Neuronal stem cell (in vitro differentiated cells): ENCODE data around the gene LRRTM1.

Experiments
- DNase-seq: peaks from one replicate; pipeline ENCODE4 v3.0.0-alpha.2; 2013; ENCODE audit warnings: low spot score
- H2AFZ ChIP-seq: one replicate; pipeline ENCODE4 v1.6.1; 2013; ENCODE audit warnings: mild to moderate bottlenecking, low read length, inconsistent platforms
- H2AK5ac ChIP-seq: 2 replicates; pipeline ENCODE4 v1.6.1; 2013; ENCODE audit warnings: low read depth, mild to moderate bottlenecking, inconsistent platforms, low read length, moderate library complexity, mixed read lengths
- H2BK120ac ChIP-seq: 2 replicates; pipeline ENCODE4 v1.6.1; 2013; ENCODE audit warnings: low read depth, mild to moderate bottlenecking, inconsistent platforms, low read length, moderate library complexity, mixed read lengths
- H2BK12ac ChIP-seq: one replicate; pipeline ENCODE4 v1.6.1; 2013; ENCODE audit warnings: low read length, inconsistent platforms
- H2BK15ac ChIP-seq: 2 replicates; pipeline ENCODE4 v1.6.1; 2013; ENCODE audit warnings: mild to moderate bottlenecking, low read length, inconsistent platforms, mixed read lengths
- H2BK5ac ChIP-seq: one replicate; pipeline ENCODE4 v1.6.1; 2013; ENCODE audit warnings: inconsistent platforms, mild to moderate bottlenecking, low read length, moderate library complexity
- H3K14ac ChIP-seq: one replicate; pipeline ENCODE4 v1.6.1; 2013; ENCODE audit warnings: low read length, inconsistent platforms
- H3K18ac ChIP-seq: 2 replicates; pipeline ENCODE4 v1.6.1; 2013; ENCODE audit warnings: low read length, inconsistent platforms
- H3K23ac ChIP-seq: 2 replicates; pipeline ENCODE4 v1.6.1; 2013; ENCODE audit warnings: low read depth, mild to moderate bottlenecking, mixed read lengths, low read length, inconsistent platforms; ENCODE audit not compliant: poor library complexity
- H3K27ac ChIP-seq: replicated peaks from 3 replicates; pipeline ENCODE4 v1.5.1; 2013; ENCODE audit warnings: low read length, inconsistent platforms
- H3K27me3 ChIP-seq, 3 experiments: 2 replicates each; pipeline ENCODE4 v1.6.1; 2013; ENCODE audit warnings: low read length in 3 of 3, mild to moderate bottlenecking in 2 of 3, inconsistent platforms in 1 of 3, low read depth in 1 of 3, mixed read lengths in 1 of 3, moderate library complexity in 1 of 3; ENCODE audit not compliant: control insufficient read depth in 3 of 3, insufficient read depth in 3 of 3
- H3K36me3 ChIP-seq, 2 donors: replicated peaks in 1 of 2; 2 replicates each; pipeline ENCODE4 v1.6.1; 2013; ENCODE audit warnings: low read length in 2 of 2; ENCODE audit not compliant: control insufficient read depth in 2 of 2, insufficient read depth in 2 of 2
- H3K4ac ChIP-seq: 2 replicates; pipeline ENCODE4 v1.6.1; 2013; ENCODE audit warnings: inconsistent platforms, mild to moderate bottlenecking, low read length, moderate library complexity
- H3K4me1 ChIP-seq, 2 donors: 1 replicate in 1 of 2; 2 replicates in 1 of 2; pipeline ENCODE4 v1.6.1; 2013; ENCODE audit warnings: low read length in 2 of 2, low read depth in 1 of 2; ENCODE audit not compliant: control insufficient read depth in 2 of 2, insufficient read depth in 1 of 2
- H3K4me2 ChIP-seq: one replicate; pipeline ENCODE4 v1.6.1; 2013; ENCODE audit warnings: mild to moderate bottlenecking, low read length, inconsistent platforms; ENCODE audit not compliant: insufficient read depth, poor library complexity, severe bottlenecking
- H3K4me3 ChIP-seq, 2 donors: 2 replicates each; pipeline ENCODE4 v1.5.1; 2013; ENCODE audit warnings: low read length in 2 of 2, mild to moderate bottlenecking in 2 of 2, inconsistent platforms in 1 of 2, moderate library complexity in 1 of 2
- H3K79me1 ChIP-seq: one replicate; pipeline ENCODE4 v1.6.1; 2013; ENCODE audit warnings: low read depth, mild to moderate bottlenecking, inconsistent platforms, low read length, moderate library complexity
- H3K9ac ChIP-seq: one replicate; pipeline ENCODE4 v1.6.1; 2013; ENCODE audit warnings: mild to moderate bottlenecking, low read depth, low read length, inconsistent platforms; ENCODE audit not compliant: poor library complexity
- H3K9me3 ChIP-seq, 2 donors: replicated peaks in 1 of 2; 2 replicates each; pipeline versions ENCODE3 to v1.6.1; 2013; ENCODE audit warnings: low read length in 2 of 2, mild to moderate bottlenecking in 2 of 2, inconsistent platforms in 1 of 2, low read depth in 1 of 2, mixed read lengths in 1 of 2, moderate library complexity in 1 of 2; ENCODE audit not compliant: control insufficient read depth in 2 of 2, insufficient read depth in 1 of 2
- H4K8ac ChIP-seq: one replicate; pipeline ENCODE4 v1.6.1; 2013; ENCODE audit warnings: low read depth, mild to moderate bottlenecking, inconsistent platforms, low read length, moderate library complexity
- H4K91ac ChIP-seq: one replicate; pipeline ENCODE4 v1.6.1; 2013; ENCODE audit warnings: low read length, low read depth, mild to moderate bottlenecking, inconsistent platforms; ENCODE audit not compliant: poor library complexity
- WGBS, 2 donors: extraction: QIAGEN DNeasy Blood & Tissue Kit; methylation state at CpG; one replicate each; pipeline ENCODE4 v1.1.7; 2013; ENCODE audit warnings: missing lambda C conversion rate in 2 of 2, mixed read lengths in 1 of 2; ENCODE audit not compliant: insufficient read length in 2 of 2, insufficient replicate concordance in 1 of 2; ENCODE audit errors: extremely low coverage in 2 of 2; 5-methylcytosine and 5-hydroxymethylcytosine counted together

The LRRTM1 gene

DNA sequence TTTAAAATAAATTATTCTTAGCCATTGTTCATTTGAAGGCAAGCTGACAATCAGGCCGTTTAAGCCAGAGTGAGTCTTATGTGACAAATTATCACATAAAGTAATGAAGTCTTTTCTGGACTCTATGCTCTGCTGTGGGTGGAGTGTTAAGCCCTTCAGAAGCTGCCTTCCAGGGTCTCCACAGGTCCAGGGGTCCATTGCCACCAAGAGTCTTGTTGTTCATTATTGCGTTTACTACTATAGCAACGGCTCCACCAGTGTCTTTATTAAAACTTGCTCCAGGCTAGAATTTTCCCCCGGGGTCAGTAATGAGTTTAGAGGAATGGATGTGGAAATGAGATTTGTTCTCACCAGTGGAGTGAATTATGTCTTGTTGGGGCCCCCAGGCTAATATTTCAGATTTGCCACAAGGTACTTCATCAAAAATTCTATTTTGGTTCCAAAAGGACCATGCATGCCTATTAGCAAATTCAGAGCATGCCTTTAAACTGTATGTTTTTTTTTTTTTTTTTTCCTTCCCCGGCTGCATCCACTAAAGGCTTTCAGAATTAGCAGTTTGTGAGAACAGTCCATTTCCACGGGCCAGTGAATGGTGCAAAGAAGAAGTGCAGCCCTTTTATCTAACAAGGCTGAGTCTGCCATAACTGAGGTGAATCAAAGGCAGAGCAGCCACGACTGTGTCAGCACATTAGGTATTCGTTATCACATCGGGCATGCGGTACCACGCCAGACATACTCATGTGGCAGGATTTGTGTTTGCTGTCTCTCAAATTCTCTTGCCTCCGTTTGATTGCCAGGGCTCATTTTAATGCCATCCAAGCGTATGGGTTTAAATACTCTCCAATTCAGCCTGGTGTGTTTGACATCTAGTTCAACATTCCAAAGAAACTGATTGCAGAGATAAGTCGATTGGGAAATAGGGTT lies 26.2 kb upstream of the LRRTM1 start:
- Histone ChIP-seq H3K23ac (no peak overlapping the region), H3K9ac (no peak overlapping the region), H3K18ac (no peak overlapping the region), H3K27me3 (no peaks in the 10 kb centered on the region), H3K9me3 (no peaks in the 10 kb centered on the region), H3K4ac (no peak overlapping the region), H2BK12ac (no peak overlapping the region), H3K14ac (no peak overlapping the region), H3K4me1 (peaks cover 0 to 2% of the 10 kb centered on the region in 2 donors), H3K27ac (no peak overlapping the region), H2BK5ac (no peak overlapping the region), H4K91ac (no peak overlapping the region), H3K4me3 (no peak overlapping the region), H2BK15ac (no peak overlapping the region), H2AK5ac (no peak overlapping the region), H4K8ac (no peak overlapping the region), H3K79me1 (no peaks in the 10 kb centered on the region), H2BK120ac (no peak overlapping the region), H3K36me3 (no peaks in the 10 kb centered on the region), H3K4me2 (no peak overlapping the region), H2AFZ (no peak overlapping the region)
- WGBS, 2 donors, result no CpG with 5 or more reads among the region's 14 CpGs
- no peak for DNase-seq

DNA sequence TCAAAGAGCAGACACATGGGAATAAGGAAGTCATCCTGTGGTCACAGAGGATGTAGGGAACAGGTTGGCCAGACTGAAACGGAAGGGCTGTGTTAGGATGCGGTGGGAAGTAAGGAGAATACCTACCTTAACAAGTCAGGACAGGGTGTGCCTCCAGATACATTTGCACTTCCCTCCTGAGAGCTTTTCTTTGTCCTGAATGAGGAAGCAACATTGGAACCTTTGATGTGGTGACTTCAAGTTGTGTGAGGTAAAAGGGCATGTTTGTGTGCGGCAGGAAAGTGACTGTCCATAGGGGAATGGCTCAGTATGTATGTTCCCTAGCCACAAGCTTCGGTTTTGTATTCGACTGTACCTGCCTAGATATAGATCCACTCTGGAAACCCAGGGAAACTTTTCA lies 24.9 kb upstream of the LRRTM1 start:
- no CpG with 5 or more reads among the region's 5 CpGs for WGBS, 2 donors
- no peaks in the 10 kb centered on the region for H3K36me3 ChIP-seq
- H2AK5ac ChIP-seq, result no peak overlapping the region
- H3K4me1 ChIP-seq, result peaks cover 0 to 2% of the 10 kb centered on the region in 2 donors
- H3K27ac ChIP-seq, result no peak overlapping the region
- no peak overlapping the region for H3K14ac ChIP-seq
- H3K27me3 ChIP-seq, result peaks cover 0 to 3% (median 0%) of the 10 kb centered on the region in 3 experiments
- no peak overlapping the region for H3K9ac ChIP-seq
- H2BK120ac ChIP-seq, result no peak overlapping the region
- no peak overlapping the region for H2BK15ac ChIP-seq
- no peak overlapping the region for H3K4me3 ChIP-seq
- DNase-seq, result no peak
- no peaks in the 10 kb centered on the region for H3K9me3 ChIP-seq
- H3K23ac ChIP-seq, result no peak overlapping the region
- no peak overlapping the region for H2AFZ ChIP-seq
- no peak overlapping the region for H2BK12ac ChIP-seq
- H3K79me1 ChIP-seq, result no peaks in the 10 kb centered on the region
- H4K8ac ChIP-seq, result no peak overlapping the region
- H3K18ac ChIP-seq, result no peak overlapping the region
- no peak overlapping the region for H2BK5ac ChIP-seq
- no peak overlapping the region for H4K91ac ChIP-seq
- no peak overlapping the region for H3K4ac ChIP-seq
- no peak overlapping the region for H3K4me2 ChIP-seq

DNA sequence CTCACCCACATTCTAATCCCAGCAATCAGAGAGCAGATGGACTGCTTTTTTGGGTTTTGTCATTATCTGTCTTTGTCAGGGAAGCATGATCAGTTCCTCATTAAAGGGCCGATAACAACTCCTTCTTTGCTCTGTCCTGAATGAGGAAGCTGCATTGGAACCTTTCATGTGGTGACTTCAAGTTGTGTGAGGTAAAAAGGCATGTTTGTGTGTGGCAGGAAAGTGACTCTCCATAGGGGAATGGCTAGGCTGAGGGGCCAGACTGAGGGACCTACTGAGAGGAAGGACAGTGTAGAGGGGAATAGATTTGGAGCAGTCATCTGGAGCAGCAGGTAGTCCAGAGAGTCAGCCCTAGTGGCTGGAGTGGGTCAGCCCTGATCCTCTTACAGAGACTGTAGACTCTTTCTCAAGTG lies 23.6 kb upstream of the LRRTM1 start:
- Histone ChIP-seq H3K4me1 (peaks cover 0 to 2% of the 10 kb centered on the region in 2 donors), H3K4me2 (no peak overlapping the region), H2BK12ac (no peak overlapping the region), H3K4me3 (no peak overlapping the region), H3K18ac (no peak overlapping the region), H3K27ac (no peak overlapping the region), H2BK15ac (no peak overlapping the region), H3K4ac (no peak overlapping the region), H3K79me1 (no peaks in the 10 kb centered on the region), H3K36me3 (no peaks in the 10 kb centered on the region), H2BK5ac (no peak overlapping the region), H3K9me3 (no peaks in the 10 kb centered on the region), H2AK5ac (no peak overlapping the region), H4K91ac (no peak overlapping the region), H3K27me3 (peaks cover 0 to 6% (median 0%) of the 10 kb centered on the region in 3 experiments), H4K8ac (no peak overlapping the region), H3K9ac (no peak overlapping the region), H2AFZ (no peak overlapping the region), H3K14ac (no peak overlapping the region), H2BK120ac (no peak overlapping the region), H3K23ac (no peak overlapping the region)
- DNase-seq, result no peak
- no CpG with 5 or more reads among the region's 1 CpG for WGBS, 2 donors

DNA sequence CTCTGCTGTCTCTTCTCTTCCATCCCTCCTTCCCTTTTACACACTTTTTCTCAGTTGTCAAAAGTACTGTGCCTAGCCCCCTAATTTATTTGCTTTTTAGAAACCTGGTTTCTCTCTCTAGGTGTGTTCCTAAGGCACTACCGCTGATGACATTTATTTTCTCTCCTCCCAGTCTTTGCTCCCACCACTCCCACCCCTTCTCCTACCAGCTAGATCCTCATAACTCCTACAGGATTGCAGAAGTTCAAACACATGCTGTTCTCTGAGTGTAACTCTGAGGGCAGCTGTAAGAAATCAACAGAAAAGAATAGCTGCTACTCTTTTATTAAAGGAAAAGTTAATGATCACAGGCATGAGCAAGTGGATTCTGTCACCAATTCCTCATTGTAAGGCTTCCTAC lies 22.3 kb upstream of the LRRTM1 start:
- WGBS, 2 donors, result no CpG with 5 or more reads among the region's 1 CpG

More for the DNA sequence above, 22.3 kb upstream of the LRRTM1 start:
- DNase-seq, result no peak
- Histone ChIP-seq H2AFZ (no peak overlapping the region), H2BK120ac (no peak overlapping the region), H4K91ac (no peak overlapping the region), H3K36me3 (no peaks in the 10 kb centered on the region), H4K8ac (no peak overlapping the region), H3K4me2 (no peak overlapping the region), H3K4me1 (peaks cover 0 to 6% of the 10 kb centered on the region in 2 donors), H3K9ac (no peak overlapping the region), H3K14ac (no peak overlapping the region), H2BK15ac (no peak overlapping the region), H3K18ac (no peak overlapping the region), H2AK5ac (no peak overlapping the region), H3K23ac (no peak overlapping the region), H2BK12ac (no peak overlapping the region), H2BK5ac (no peak overlapping the region), H3K27me3 (peaks cover 0 to 12% (median 5%) of the 10 kb centered on the region in 3 experiments), H3K79me1 (no peaks in the 10 kb centered on the region), H3K9me3 (no peaks in the 10 kb centered on the region), H3K4me3 (no peak overlapping the region), H3K4ac (no peak overlapping the region), H3K27ac (no peak overlapping the region)
